ENCODE results near the gene SUPT3H. TPM values are rescaled to one million over a fixed set of nuclear protein-coding genes. Genes with fewer than 3 reads are reported as not detected.

SUPT3H gene
- total and polyA plus RNA-seq, 2 of the 13 experiments (the other 11 are each of a cell fraction or from before 2014, with no cell fraction given): 11.9 to 36.1 TPM

DNA sequence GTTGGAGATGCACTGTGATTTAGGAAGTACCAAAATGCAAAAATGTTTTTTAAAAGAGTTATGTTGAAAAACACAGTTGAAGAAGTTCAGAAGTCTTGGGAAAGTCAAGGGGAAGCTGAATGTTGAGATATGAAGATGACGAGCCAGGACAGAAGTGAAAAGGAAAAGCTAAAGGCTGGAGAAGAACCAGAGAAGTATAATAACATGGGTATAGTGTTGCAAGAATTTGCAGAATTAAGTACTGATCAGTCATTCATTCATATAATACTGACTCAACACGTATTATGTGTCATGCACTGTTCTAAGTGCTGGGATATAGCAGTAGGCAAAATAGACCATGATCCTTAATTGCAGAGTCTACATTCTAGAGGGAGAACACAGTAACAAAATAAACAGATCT is 557.4 kb downstream of the SUPT3H start:
- Histone ChIP-seq H3K79me2 (ENCODE audit: insufficient read depth, low read length) (no peaks in the 10 kb centered on the region), H3K36me3 (replicated peaks in 1 of 2; ENCODE audit: control insufficient read depth in 1 of 2, insufficient read depth in 2 of 2, low read length in 2 of 2) (no peaks in the 10 kb centered on the region), H2AFZ (ENCODE audit: low read length) (no peak overlapping the region), H3K27me3 (ENCODE audit: control insufficient read depth in 1 of 2, insufficient read depth in 2 of 2, low read length in 2 of 2) (no peaks in the 10 kb centered on the region), H3K4me3 (replicated peaks in 1 of 3; ENCODE audit: insufficient read depth in 1 of 3, low read depth in 2 of 3, low read length in 3 of 3) (no peak overlapping the region), H3K9me3 (ENCODE audit: low read length) (no peaks in the 10 kb centered on the region), H4K20me1 (ENCODE audit: insufficient read depth, low read length) (no peaks in the 10 kb centered on the region), H3K27ac (ENCODE audit: extremely low read length, insufficient read depth, low read length) (no peak overlapping the region), H3K9ac (ENCODE audit: insufficient read depth, low read depth, low read length) (no peak overlapping the region), H3K4me2 (ENCODE audit: low read depth, low read length) (no peak overlapping the region), H3K4me1 (ENCODE audit: insufficient read depth, low read length) (no peaks in the 10 kb centered on the region)
- no peak for TF ChIP-seq ZMYM4 (CRISPR knock-in tag; IDR thresholded peaks at IDR 0.05)
- TF ChIP-seq, protein P1, sequence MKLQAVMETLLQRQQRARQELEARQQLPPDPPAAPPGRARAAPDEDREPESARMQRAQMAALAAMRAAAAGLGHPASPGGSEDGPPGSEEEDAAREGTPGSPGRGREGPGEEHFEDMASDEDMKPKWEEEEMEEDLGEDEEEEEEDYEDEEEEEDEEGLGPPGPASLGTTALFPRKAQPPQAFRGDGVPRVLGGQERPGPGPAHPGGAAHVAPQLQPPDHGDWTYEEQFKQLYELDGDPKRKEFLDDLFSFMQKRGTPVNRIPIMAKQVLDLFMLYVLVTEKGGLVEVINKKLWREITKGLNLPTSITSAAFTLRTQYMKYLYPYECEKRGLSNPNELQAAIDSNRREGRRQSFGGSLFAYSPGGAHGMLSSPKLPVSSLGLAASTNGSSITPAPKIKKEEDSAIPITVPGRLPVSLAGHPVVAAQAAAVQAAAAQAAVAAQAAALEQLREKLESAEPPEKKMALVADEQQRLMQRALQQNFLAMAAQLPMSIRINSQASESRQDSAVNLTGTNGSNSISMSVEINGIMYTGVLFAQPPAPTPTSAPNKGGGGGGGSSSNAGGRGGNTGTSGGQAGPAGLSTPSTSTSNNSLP (IDR thresholded peaks at IDR 0.05; ENCODE audit: low read depth, low read length): no peak
- no peak for TF ChIP-seq CAMTA2 (CRISPR knock-in tag; IDR thresholded peaks at IDR 0.05; ENCODE audit: borderline replicate concordance)
- TF ChIP-seq ZNF749 (CRISPR knock-in tag; IDR thresholded peaks at IDR 0.05; ENCODE audit: borderline replicate concordance): no peak
- no peak for TF ChIP-seq ZNF17 (CRISPR knock-in tag; IDR thresholded peaks at IDR 0.05)
- TF ChIP-seq HNRNPK (IDR thresholded peaks at IDR 0.05; ENCODE audit: low read depth, low read length, poor library complexity, severe bottlenecking): no peak
- no peak for TF ChIP-seq ZFP82 (CRISPR knock-in tag; IDR thresholded peaks at IDR 0.05; ENCODE audit: borderline replicate concordance)
- ChIA-PET POLR2A (no interaction called here), CTCF (ENCODE audit: low intra/inter-chr PET ratio, low total read pairs) (no interaction called here)
- no peak for ATAC-seq
- intact Hi-C loops (cut with micrococcal nuclease; ENCODE audit: unreplicated experiment) (no loop called here), in situ Hi-C loops (cut with HindIII; ENCODE audit: extremely low pct_ligation_motif_present, low pct_unique_long_range_greater_than_20kb) (no loop called here)
- BruUV-seq (replicated peaks): no TSS peak
- 89% methylated on average over 2 of the region's 2 CpGs for WGBS (ENCODE audit: low lambda C conversion rate)
- no peak for DNase-seq (ENCODE audit: low spot score)
- no peak for FAIRE-seq

DNA sequence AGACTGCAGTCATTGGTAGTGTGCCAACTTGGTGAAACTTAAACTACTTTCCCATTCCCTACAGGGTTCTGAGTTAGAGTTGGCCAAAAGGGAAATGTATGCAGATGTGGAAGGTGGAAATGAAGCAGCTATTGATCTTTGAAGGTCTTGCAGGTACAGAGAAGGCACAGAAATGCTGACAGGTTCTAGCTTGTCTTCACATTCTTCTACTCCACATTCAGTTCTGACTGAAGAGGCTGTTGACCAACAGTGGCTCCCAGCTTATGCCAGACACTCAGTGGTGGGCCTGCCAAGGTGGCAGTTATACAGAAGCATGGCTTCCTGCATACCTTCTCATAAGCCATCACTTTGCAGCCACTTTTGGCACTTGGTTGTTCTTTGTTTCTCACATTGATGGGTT is 566.3 kb downstream of the SUPT3H start:
- Histone ChIP-seq H3K9ac (ENCODE audit: insufficient read depth, low read depth, low read length) (no peak overlapping the region), H4K20me1 (ENCODE audit: insufficient read depth, low read length) (no peaks in the 10 kb centered on the region), H3K9me3 (ENCODE audit: low read length) (no peaks in the 10 kb centered on the region), H3K4me2 (ENCODE audit: low read depth, low read length) (no peak overlapping the region), H3K36me3 (replicated peaks in 1 of 2; ENCODE audit: control insufficient read depth in 1 of 2, insufficient read depth in 2 of 2, low read length in 2 of 2) (no peaks in the 10 kb centered on the region), H3K4me1 (ENCODE audit: insufficient read depth, low read length) (no peaks in the 10 kb centered on the region), H3K79me2 (ENCODE audit: insufficient read depth, low read length) (no peaks in the 10 kb centered on the region), H3K4me3 (replicated peaks in 1 of 3; ENCODE audit: insufficient read depth in 1 of 3, low read depth in 2 of 3, low read length in 3 of 3) (no peak overlapping the region), H3K27ac (ENCODE audit: extremely low read length, insufficient read depth, low read length) (no peak overlapping the region), H3K27me3 (ENCODE audit: control insufficient read depth in 1 of 2, insufficient read depth in 2 of 2, low read length in 2 of 2) (no peaks in the 10 kb centered on the region), H2AFZ (ENCODE audit: low read length) (no peak overlapping the region)
- DNase-seq (ENCODE audit: low spot score) (no peak), ATAC-seq (no peak), FAIRE-seq (no peak)
- no TSS peak for BruUV-seq (replicated peaks)
- in situ Hi-C loops (cut with HindIII; ENCODE audit: extremely low pct_ligation_motif_present, low pct_unique_long_range_greater_than_20kb): no loop called here
- intact Hi-C loops (cut with micrococcal nuclease; ENCODE audit: unreplicated experiment): no loop called here
- POLR2A ChIA-PET: no interaction called here
- CTCF ChIA-PET (ENCODE audit: low intra/inter-chr PET ratio, low total read pairs): no interaction called here
- TF ChIP-seq REL (CRISPR knock-in tag; conservative IDR thresholded peaks at IDR 0.05) (no peak), SP1 (IDR thresholded peaks at IDR 0.05) (no peak), SP1 (CRISPR knock-in tag; IDR thresholded peaks at IDR 0.05) (no peak), ZNF24 (IDR thresholded peaks at IDR 0.05) (no peak)
- TF ChIP-seq, protein P2, sequence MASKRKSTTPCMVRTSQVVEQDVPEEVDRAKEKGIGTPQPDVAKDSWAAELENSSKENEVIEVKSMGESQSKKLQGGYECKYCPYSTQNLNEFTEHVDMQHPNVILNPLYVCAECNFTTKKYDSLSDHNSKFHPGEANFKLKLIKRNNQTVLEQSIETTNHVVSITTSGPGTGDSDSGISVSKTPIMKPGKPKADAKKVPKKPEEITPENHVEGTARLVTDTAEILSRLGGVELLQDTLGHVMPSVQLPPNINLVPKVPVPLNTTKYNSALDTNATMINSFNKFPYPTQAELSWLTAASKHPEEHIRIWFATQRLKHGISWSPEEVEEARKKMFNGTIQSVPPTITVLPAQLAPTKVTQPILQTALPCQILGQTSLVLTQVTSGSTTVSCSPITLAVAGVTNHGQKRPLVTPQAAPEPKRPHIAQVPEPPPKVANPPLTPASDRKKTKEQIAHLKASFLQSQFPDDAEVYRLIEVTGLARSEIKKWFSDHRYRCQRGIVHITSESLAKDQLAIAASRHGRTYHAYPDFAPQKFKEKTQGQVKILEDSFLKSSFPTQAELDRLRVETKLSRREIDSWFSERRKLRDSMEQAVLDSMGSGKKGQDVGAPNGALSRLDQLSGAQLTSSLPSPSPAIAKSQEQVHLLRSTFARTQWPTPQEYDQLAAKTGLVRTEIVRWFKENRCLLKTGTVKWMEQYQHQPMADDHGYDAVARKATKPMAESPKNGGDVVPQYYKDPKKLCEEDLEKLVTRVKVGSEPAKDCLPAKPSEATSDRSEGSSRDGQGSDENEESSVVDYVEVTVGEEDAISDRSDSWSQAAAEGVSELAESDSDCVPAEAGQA (IDR thresholded peaks at IDR 0.05; ENCODE audit: low read depth): no peak
- TF ChIP-seq, protein P2 (CRISPR knock-in tag; IDR thresholded peaks at IDR 0.05; ENCODE audit: borderline replicate concordance): no peak

Measured in HepG2 (cell line).